GM21723 (cell line): ENCODE data around the gene CCT8.
"Not testable (repeated sequence)": the region's sequence is repeated elsewhere in the genome, so short reads cannot be mapped to it uniquely, and the experiment has no call there.

ENCODE experiments used
- ATAC-seq: cut with Tn5 transposase; IDR thresholded peaks from one replicate; pipeline ENCODE4 v1.9.1; 2021; ENCODE audit warnings: mild to moderate bottlenecking, moderate library complexity; ENCODE audit not compliant: unreplicated experiment

Gene CCT8

GRCh38 chr21:29078869-29079767 lies 5.7 kb upstream of the CCT8 start:
- peak; percentile 54 for ATAC-seq

DNA sequence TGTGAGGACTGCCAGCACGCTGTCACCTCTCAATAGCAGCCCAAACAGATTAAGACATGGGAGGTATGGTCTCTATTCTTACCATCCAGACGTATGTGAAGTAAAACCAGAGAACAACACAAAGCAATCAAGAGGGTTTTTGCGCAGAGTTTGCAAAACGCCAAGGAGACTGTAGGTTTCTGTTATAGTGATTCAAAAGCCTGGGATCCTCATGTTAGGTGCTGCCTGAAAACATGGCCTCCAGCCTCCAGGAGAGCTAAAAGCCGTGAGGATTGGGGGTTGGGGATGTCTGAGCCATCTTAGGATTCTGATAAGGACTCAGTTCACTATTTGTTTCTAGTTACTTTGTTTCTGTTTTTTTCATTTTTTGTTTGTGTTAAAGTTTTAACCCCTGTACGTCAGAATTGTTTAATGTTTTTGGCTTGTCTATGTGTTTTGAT lies 4.2 kb upstream of the CCT8 start:
- ATAC-seq: no peak

GRCh38 chr21:29076731-29077640 lies 3.5 kb upstream of the CCT8 start:
- not testable (repeated sequence) for ATAC-seq

DNA sequence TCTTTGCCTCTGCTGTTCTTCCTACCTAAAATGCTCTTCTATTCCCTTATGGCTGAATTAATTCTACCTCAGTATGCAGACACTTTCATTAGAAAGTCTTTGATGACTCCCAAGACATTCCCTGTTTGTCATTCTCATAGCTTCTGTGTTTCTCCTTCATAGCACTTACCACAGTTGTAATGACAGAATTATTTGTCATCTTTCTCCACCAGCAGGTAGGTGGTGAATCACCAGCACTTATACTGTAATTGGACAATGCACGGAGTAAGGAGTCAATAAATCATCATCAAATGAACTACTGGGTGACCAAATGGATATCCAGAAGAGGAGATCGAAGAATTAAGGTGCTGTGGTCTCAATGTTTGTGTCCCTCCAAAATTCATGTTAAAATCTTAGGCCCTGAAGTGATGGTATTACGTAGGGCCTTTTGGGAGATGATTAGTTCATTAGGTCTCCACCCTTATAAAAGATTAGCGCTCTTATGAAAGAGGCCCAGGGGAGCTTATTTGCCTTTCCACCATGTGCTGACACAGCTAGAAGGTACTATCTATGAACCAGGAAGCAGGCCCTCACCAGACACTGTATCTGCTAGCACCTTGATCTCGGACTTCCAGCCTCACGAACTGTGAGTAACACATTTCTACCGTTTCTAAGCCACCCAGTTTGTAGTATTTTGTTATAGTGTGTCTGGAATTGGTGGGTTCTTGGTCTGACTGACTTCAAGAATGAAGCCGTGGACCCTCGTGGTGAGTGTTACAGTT lies 2.4 kb upstream of the CCT8 start:
- ATAC-seq: no peak

DNA sequence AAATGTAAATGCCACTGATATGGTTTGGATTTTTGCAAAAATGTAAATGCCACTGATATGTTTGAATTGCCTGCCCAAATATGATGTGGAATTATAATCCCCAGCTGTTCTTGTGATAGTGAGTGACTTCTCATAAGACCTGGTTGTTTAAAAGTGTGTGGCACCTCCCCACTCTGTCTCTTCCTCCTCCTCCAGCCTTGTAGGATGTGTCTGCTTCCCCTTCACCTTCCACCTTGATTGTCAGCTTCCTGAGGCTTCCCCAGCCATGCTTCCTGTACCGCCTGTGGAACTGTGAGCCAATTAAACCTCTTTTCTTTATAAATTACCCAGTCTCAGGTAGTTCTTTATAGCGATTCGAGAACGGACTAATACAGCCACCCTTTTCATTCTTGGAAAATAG lies 1.3 kb upstream of the CCT8 start:
- no peak for ATAC-seq

DNA sequence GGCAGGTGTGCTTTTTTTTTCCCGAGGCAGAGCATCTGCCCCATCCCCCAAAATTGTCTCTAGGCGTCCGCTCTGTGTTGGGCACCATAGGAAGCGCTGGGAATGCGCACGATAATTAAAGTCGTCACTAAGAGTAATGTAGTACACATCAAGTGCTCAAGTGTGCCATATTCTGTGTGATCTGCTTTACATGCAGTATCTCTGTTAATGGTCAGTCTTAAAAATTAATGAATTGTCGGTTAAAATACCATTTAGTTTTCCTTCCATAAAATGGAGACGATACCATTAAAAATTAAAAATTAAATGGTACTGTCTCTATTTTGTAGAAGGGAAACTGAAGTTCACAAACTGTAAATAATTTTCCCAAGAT lies 544 bp upstream of the CCT8 start:
- ATAC-seq: peak; percentile 39

DNA sequence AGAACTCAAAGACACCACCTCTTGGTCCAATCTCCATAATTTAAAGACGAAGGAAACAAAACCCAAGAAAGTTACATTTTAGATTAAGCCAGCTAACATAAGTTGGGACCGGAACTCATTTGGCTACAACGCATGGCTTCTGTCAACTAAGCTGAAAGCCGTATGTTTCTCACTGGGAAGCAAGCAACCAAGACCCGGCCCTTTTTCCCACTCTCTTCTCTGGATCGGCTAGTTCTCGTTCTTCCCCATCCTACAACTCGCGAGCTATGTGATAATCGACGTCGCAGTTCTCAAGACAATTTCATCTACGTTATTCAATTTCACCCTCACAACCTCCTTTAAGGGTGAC lies 601 bp downstream of the CCT8 start:
- peak; percentile 1 for ATAC-seq

GRCh38 chr21:29064850-29065481 lies 8.5 kb downstream of the CCT8 start:
- peak; percentile 98 for ATAC-seq

GRCh38 chr21:29056538-29057050 lies 16.9 kb downstream of the CCT8 start:
- no peak for ATAC-seq

DNA sequence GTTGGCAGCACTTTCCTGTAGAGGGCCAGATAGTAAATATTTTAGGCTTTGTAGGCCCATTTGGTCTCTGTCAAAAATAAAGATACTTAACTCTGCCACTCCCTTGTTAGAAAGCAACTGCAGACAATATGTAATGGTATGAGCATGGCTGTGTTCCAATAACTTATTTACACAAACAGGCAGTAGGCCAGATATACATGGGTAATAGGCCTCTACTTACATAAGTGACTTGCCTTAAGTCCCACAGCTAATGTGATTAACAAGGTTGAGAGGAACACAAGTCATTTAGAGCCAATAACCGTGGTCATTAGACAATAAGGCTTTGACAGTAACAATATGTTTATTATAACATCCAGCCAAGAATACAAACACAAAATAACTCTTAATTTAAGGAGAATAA lies 17.4 kb downstream of the CCT8 start:
- ATAC-seq: no peak

- no peak for ATAC-seq
Observed at GRCh38 chr21:29055080-29055479, 18.4 kb downstream of the CCT8 start.

GRCh38 chr21:29053656-29054055 lies 19.8 kb downstream of the CCT8 start:
- ATAC-seq: no peak

GRCh38 chr21:29053011-29053553 lies 20.4 kb downstream of the CCT8 start:
- no peak for ATAC-seq

DNA sequence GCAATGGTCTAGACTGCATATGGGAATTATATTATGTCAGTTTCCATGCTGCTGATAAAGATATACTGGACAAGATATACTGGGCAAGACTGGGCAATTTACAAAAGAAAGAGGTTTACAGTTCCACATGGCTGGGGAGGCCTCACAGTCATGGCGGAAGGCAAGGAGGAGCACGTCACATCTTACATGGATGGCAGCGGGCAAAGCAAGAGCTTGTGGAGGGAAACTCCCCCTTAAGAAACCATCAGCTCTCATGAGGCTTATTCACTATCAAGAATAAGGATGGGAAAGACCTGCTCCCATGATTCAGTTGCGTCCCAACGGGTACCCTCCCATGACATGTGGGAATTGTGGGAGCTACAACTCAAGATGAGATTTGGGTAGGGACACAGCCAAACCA lies 21.2 kb downstream of the CCT8 start:
- no peak for ATAC-seq

GRCh38 chr21:29034678-29035077 lies 38.8 kb downstream of the CCT8 start:
- no peak for ATAC-seq

DNA sequence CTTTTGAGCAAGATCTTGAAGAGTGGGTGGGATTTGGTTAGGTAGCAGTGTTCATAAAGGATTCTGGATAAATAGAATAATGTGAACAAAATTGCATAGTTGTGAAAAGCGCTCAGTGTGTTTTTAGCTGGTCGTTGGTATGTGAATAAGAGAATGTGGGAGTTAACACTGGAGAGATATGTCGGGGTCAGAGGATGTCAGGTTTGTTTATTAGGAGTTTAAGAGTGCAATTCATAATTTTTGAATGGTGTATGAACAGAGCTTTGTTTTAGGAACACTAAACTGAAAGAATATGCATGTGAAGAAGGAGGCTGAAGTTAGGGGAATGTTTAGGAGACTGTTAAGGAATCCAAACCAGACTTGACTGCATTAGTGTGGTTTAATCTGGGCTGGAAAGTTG lies 39.6 kb downstream of the CCT8 start:
- ATAC-seq: no peak

DNA sequence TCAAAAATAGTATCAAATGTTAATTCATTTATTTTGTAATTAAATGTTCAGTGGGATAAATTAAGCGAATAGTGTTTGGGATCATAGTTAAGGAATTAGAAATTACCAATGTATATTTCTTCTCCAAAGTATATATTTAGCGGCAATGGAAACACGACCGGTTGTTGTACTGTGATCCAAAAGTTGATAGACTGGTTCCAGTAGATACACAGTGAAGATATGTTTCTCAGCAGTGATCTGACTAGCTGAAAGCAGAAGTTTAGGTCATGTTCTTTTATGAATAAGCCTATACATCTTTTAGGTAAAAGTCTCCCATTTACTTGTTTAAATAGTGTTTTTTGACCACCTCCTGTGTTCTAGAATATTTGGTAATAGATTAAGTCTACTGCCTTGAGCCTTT lies 40.1 kb downstream of the CCT8 start:
- no peak for ATAC-seq

- ATAC-seq: no peak
Observed at GRCh38 chr21:29030909-29031308, 42.5 kb downstream of the CCT8 start.

DNA sequence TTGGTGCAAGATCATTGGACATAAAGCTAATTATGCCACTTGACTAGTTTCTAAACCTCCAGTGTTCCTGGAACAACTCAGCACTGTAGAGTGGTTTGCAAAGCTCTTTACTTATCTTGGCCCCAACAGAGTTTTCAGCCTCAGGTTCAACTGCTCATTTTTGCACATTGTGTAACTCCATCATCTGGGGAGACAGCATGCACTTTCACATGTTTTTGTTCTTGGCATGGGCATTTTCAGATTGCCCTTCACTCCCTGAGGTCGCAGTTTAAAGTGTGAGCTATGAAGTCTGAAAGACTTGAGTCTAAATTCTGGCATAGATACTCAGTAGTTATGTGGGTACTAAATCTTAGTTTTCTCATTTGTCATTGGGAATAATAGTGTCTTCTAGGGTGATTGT lies 43.9 kb downstream of the CCT8 start:
- ATAC-seq: no peak

- ATAC-seq: no peak
Observed at GRCh38 chr21:29025328-29025713, 48.1 kb downstream of the CCT8 start.
